ENCODE data around the gene RNU6-9. TPM values are rescaled to one million over a fixed set of nuclear protein-coding genes. Genes with fewer than 3 reads are reported as not detected.

RNU6-9 gene
- total and polyA plus RNA-seq, 2 experiments from 2014 or later, result not detected

- H3K27ac ChIP-seq, result peak overlapping the region; percentile 64
- peak overlapping the region; percentile 61 for H3K4me3 ChIP-seq
- DNase-seq, result peak; percentile 97
- no peaks in the 10 kb centered on the region for H4K20me1 ChIP-seq (ENCODE audit: insufficient read depth)
- no peaks in the 10 kb centered on the region for H3K9me2 ChIP-seq (ENCODE audit: insufficient read depth)
- H3F3A ChIP-seq (ENCODE audit: insufficient read depth), result no peaks in the 10 kb centered on the region
- H3K27me3 ChIP-seq (replicated peaks; ENCODE audit: insufficient read depth), result no peaks in the 10 kb centered on the region
- peak overlapping the region; percentile 60 for H3K9ac ChIP-seq
- no peak overlapping the region for H2AFZ ChIP-seq
- peaks cover 69% of the 10 kb centered on the region for H3K79me2 ChIP-seq (ENCODE audit: insufficient read depth)
- H3K4me2 ChIP-seq (ENCODE audit: unreplicated experiment), result peak overlapping the region; percentile 87
- peaks cover 4% of the 10 kb centered on the region; the same call in 1 of the 2 replicates for H3K36me3 ChIP-seq (ENCODE audit: low read depth)
- peaks cover 27% of the 10 kb centered on the region for H3K4me1 ChIP-seq (ENCODE audit: insufficient read depth)
- H3K9me3 ChIP-seq (ENCODE audit: low read depth), result no peaks in the 10 kb centered on the region
- WGBS, 2 experiments (ENCODE audit: low coverage in 1 of 2, low lambda C conversion rate in 2 of 2, missing lambda C conversion rate in 2 of 2), result 31 to 36% methylated on average over 37 to 52 of the region's 54 CpGs
- in situ Hi-C loops (cut with MboI), result no loop called here
- TF ChIP-seq EZH2 (IDR thresholded peaks at IDR 0.05; ENCODE audit: insufficient read depth, poor library complexity, severe bottlenecking) (no peak), EZH2phosphoT487 (IDR thresholded peaks at IDR 0.05; ENCODE audit: insufficient read depth, low read depth) (no peak)
Observed at GRCh38 chr19:932648-933552, 39.6 kb downstream of the RNU6-9 start.

- peak overlapping the region; percentile 64 for H3K27ac ChIP-seq
- no peaks in the 10 kb centered on the region for H3K27me3 ChIP-seq (replicated peaks; ENCODE audit: insufficient read depth)
- H3K36me3 ChIP-seq (ENCODE audit: low read depth), result peaks cover 4% of the 10 kb centered on the region; the same call in 1 of the 2 replicates
- H3K4me1 ChIP-seq (ENCODE audit: insufficient read depth), result peaks cover 27% of the 10 kb centered on the region
- H3K9ac ChIP-seq, result peak overlapping the region; percentile 60
- no peaks in the 10 kb centered on the region for H3K9me2 ChIP-seq (ENCODE audit: insufficient read depth)
- WGBS, 2 experiments (ENCODE audit: low coverage in 1 of 2, low lambda C conversion rate in 2 of 2, missing lambda C conversion rate in 2 of 2), result 15 to 39% methylated on average over 9 to 14 of the region's 14 CpGs
- peak overlapping the region; percentile 87 for H3K4me2 ChIP-seq (ENCODE audit: unreplicated experiment)
- H4K20me1 ChIP-seq (ENCODE audit: insufficient read depth), result no peaks in the 10 kb centered on the region
- H3F3A ChIP-seq (ENCODE audit: insufficient read depth), result no peaks in the 10 kb centered on the region
- no peak overlapping the region for H2AFZ ChIP-seq
- H3K9me3 ChIP-seq (ENCODE audit: low read depth), result no peaks in the 10 kb centered on the region
- DNase-seq, result no peak
- peak overlapping the region; percentile 61 for H3K4me3 ChIP-seq
- TF ChIP-seq EZH2phosphoT487 (IDR thresholded peaks at IDR 0.05; ENCODE audit: insufficient read depth, low read depth) (no peak), EZH2 (IDR thresholded peaks at IDR 0.05; ENCODE audit: insufficient read depth, poor library complexity, severe bottlenecking) (no peak)
- H3K79me2 ChIP-seq (ENCODE audit: insufficient read depth), result peaks cover 69% of the 10 kb centered on the region
- in situ Hi-C loops (cut with MboI), result no loop called here
Observed at GRCh38 chr19:933553-933882, 40.2 kb downstream of the RNU6-9 start.

DNA sequence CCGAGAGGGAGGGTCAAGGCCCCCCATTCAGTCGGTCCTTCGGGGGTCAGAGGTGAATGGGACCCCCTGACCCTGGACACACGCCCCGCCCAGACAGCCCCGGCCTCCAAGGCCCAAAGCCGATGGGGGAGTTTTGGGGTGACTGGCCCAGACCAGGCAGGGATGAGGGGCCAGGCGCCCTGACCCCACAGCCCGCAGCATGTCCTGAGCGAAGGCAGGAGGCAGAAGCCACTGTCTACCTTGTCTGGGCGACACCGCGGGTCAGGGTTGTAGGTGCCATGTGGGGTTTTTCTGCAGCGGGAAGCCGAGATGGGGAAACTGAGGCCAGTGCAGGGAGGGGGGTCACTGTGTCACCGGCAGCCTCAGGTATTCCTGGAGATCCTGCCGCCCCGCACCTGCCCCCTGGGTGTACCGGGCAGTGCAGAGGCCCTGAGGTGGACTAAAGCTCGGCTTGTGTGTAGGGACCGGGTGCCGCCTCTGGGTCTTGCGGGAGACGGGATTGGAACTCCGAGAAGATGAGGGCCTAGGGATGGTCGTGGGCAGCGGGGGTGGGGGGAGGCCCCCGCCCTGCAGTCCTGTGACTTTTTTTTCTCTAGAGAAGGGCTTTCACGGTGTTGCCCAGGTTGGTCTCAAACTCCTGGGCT is 41.0 kb downstream of the RNU6-9 start:
- no peak for TF ChIP-seq EZH2phosphoT487 (IDR thresholded peaks at IDR 0.05; ENCODE audit: insufficient read depth, low read depth)
- TF ChIP-seq EZH2 (IDR thresholded peaks at IDR 0.05; ENCODE audit: insufficient read depth, poor library complexity, severe bottlenecking), result no peak
- H3K4me2 ChIP-seq (ENCODE audit: unreplicated experiment), result no peak overlapping the region
- peaks cover 71% of the 10 kb centered on the region for H3K79me2 ChIP-seq (ENCODE audit: insufficient read depth)
- no peak for DNase-seq
- peaks cover 4% of the 10 kb centered on the region; the same call in 1 of the 2 replicates for H3K36me3 ChIP-seq (ENCODE audit: low read depth)
- in situ Hi-C loops (cut with MboI), result no loop called here
- H3K9me3 ChIP-seq (ENCODE audit: low read depth), result no peaks in the 10 kb centered on the region
- no peaks in the 10 kb centered on the region for H3F3A ChIP-seq (ENCODE audit: insufficient read depth)
- no peaks in the 10 kb centered on the region for H3K9me2 ChIP-seq (ENCODE audit: insufficient read depth)
- H3K27ac ChIP-seq, result peak overlapping the region; percentile 22; the same call in 1 of the 2 replicates
- no peaks in the 10 kb centered on the region for H4K20me1 ChIP-seq (ENCODE audit: insufficient read depth)
- 90% methylated on average over 15 to 29 of the region's 29 CpGs for WGBS, 2 experiments (ENCODE audit: low coverage in 1 of 2, low lambda C conversion rate in 2 of 2, missing lambda C conversion rate in 2 of 2)
- no peak overlapping the region; the same call in 1 of the 2 replicates for H3K9ac ChIP-seq
- no peak overlapping the region for H3K4me3 ChIP-seq
- H3K27me3 ChIP-seq (replicated peaks; ENCODE audit: insufficient read depth), result no peaks in the 10 kb centered on the region
- peaks cover 27% of the 10 kb centered on the region for H3K4me1 ChIP-seq (ENCODE audit: insufficient read depth)
- H2AFZ ChIP-seq, result no peak overlapping the region

- peak; percentile 71 for DNase-seq
- in situ Hi-C loops (cut with MboI), result no loop called here
- WGBS, 2 experiments (ENCODE audit: low coverage in 1 of 2, low lambda C conversion rate in 2 of 2, missing lambda C conversion rate in 2 of 2), result 24 to 29% methylated on average over 27 to 31 of the region's 31 CpGs
Observed at GRCh38 chr19:934865-935479, 41.7 kb downstream of the RNU6-9 start.

More at GRCh38 chr19:934865-935479, 41.7 kb downstream of the RNU6-9 start:
- no peak overlapping the region for H3K4me2 ChIP-seq (ENCODE audit: unreplicated experiment)
- H3K27me3 ChIP-seq (replicated peaks; ENCODE audit: insufficient read depth), result no peaks in the 10 kb centered on the region
- H2AFZ ChIP-seq, result no peak overlapping the region
- H3K9me3 ChIP-seq (ENCODE audit: low read depth), result no peaks in the 10 kb centered on the region
- H3K4me1 ChIP-seq (ENCODE audit: insufficient read depth), result peaks cover 27% of the 10 kb centered on the region
- H3K36me3 ChIP-seq (ENCODE audit: low read depth), result peaks cover 2% of the 10 kb centered on the region; the same call in 1 of the 2 replicates
- H3F3A ChIP-seq (ENCODE audit: insufficient read depth), result no peaks in the 10 kb centered on the region
- no peak overlapping the region; the same call in 1 of the 2 replicates for H3K9ac ChIP-seq
- no peaks in the 10 kb centered on the region for H4K20me1 ChIP-seq (ENCODE audit: insufficient read depth)
- TF ChIP-seq EZH2phosphoT487 (IDR thresholded peaks at IDR 0.05; ENCODE audit: insufficient read depth, low read depth) (no peak), EZH2 (IDR thresholded peaks at IDR 0.05; ENCODE audit: insufficient read depth, poor library complexity, severe bottlenecking) (no peak)
- H3K9me2 ChIP-seq (ENCODE audit: insufficient read depth), result no peaks in the 10 kb centered on the region
- H3K79me2 ChIP-seq (ENCODE audit: insufficient read depth), result peaks cover 75% of the 10 kb centered on the region
- peak overlapping the region; percentile 22; the same call in 1 of the 2 replicates for H3K27ac ChIP-seq
- H3K4me3 ChIP-seq, result no peak overlapping the region
